HFFc6 (cell line): ENCODE data around the gene RASA3. TPM values are rescaled to one million over a fixed set of nuclear protein-coding genes. Genes with fewer than 3 reads are reported as not detected.

Experiments
- DNase-seq: peaks from one replicate; pipeline ENCODE4 v3.0.0-alpha.2; 2018
- H3K27ac Mint-ChIP-seq: 2 replicates; pipeline ENCODE4 v1.8.0; 2020; ENCODE audit warnings: mild to moderate bottlenecking, mixed read lengths
- H3K27me3 Mint-ChIP-seq: 2 replicates; pipeline ENCODE4 v1.8.0; 2021; ENCODE audit warnings: mild to moderate bottlenecking, moderate library complexity, mixed read lengths; ENCODE audit not compliant: insufficient read depth
- H3K36me3 Mint-ChIP-seq: 2 replicates; pipeline ENCODE4 v1.8.0; 2021; ENCODE audit warnings: low read depth, mixed read lengths
- H3K4me1 Mint-ChIP-seq: 2 replicates; pipeline ENCODE4 v1.8.0; 2020; ENCODE audit warnings: low read depth, mixed read lengths
- H3K4me3 Mint-ChIP-seq: 2 replicates; pipeline ENCODE4 v1.8.0; 2020; ENCODE audit warnings: mild to moderate bottlenecking, moderate library complexity, mixed read lengths
- H3K9me3 Mint-ChIP-seq: 2 replicates; pipeline ENCODE4 v1.8.0; 2020; ENCODE audit warnings: mild to moderate bottlenecking, mixed read lengths
- total RNA-seq, 6 experiments: library from RNA; stranded (reverse); fragmentation: NEBNext Ultra II Directional; extraction: Animal tissue kit (Norgen Biotek cat#: 25700); gene quantifications; 2 replicates in 1 of 6; 3 replicates in 5 of 6; pipeline ENCODE4 v1.2.3, GENCODE V29; 2021
- TF ChIP-seq, protein P1 (sequence below): fragments of 200-600 bp; sonication (generic); IDR thresholded peaks from 2 replicates; pipeline ENCODE4 v1.5.0; 2021; ENCODE audit warnings: antibody characterized with exemption, mild to moderate bottlenecking

The RASA3 gene
- total RNA-seq, 6 experiments from 2014 or later, result 31.6 to 37.6 (median 33.1) TPM

DNA sequence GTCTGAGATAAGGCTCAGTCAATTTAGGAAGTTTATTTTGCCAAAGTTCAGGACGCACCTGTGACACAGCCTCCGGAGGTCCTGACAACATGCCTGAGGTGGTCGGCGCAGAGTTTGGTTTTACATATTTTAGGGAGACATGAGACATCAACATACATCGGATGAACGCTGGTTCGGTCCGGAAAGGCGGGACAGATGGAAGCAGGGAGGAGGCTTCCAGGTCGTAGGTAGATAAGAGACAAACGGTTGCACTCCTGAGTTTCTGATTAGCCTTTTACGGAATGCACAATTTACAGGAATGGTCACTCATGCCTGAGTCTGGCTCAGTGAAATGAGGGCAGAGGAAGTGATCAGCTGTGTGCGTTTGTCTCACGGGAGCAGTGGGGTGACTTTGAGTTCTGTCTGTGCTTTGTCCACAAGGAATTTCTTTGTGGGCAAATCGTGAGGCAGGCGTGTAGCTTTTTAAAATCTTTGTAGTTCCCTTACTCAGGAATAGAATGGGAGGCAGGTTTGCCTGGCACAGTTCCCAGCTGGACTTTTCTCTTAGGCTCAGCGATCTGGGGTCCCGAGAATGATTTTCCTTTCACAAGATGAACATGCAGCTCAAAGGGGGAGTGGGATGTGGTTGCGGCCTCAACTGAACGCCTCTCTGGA is 194.8 kb downstream of the RASA3 start:
- H3K27ac Mint-ChIP-seq, result no peak overlapping the region
- no peak overlapping the region for H3K4me3 Mint-ChIP-seq

DNA sequence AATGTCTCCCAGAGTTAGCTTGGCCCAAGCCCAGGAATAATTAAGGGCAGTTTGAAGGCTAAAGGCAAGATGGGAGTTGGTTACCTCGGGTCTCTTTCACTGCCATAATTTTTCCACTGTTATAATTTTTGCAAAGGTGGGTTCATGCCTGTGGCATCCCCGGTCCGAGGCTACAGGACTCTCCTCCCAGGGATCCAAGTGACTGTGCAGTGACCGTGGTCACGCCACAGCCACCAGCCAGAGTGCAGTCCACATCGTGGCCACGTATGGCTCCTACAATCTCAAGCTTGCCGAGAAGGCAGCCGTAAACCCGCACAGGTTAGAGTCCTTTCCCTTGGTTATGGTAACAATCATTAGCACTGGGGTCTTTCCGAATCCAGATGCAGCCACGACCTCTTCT is 195.3 kb downstream of the RASA3 start:
- Mint-ChIP-seq H3K9me3 (no peaks in the 10 kb centered on the region), H3K4me3 (no peak overlapping the region), H3K27me3 (peaks cover 5% of the 10 kb centered on the region; the same call in 1 of the 2 replicates), H3K27ac (no peak overlapping the region), H3K36me3 (peaks cover 27% of the 10 kb centered on the region), H3K4me1 (peaks cover 13% of the 10 kb centered on the region; the same call in 1 of the 2 replicates)
- TF ChIP-seq, protein P1, sequence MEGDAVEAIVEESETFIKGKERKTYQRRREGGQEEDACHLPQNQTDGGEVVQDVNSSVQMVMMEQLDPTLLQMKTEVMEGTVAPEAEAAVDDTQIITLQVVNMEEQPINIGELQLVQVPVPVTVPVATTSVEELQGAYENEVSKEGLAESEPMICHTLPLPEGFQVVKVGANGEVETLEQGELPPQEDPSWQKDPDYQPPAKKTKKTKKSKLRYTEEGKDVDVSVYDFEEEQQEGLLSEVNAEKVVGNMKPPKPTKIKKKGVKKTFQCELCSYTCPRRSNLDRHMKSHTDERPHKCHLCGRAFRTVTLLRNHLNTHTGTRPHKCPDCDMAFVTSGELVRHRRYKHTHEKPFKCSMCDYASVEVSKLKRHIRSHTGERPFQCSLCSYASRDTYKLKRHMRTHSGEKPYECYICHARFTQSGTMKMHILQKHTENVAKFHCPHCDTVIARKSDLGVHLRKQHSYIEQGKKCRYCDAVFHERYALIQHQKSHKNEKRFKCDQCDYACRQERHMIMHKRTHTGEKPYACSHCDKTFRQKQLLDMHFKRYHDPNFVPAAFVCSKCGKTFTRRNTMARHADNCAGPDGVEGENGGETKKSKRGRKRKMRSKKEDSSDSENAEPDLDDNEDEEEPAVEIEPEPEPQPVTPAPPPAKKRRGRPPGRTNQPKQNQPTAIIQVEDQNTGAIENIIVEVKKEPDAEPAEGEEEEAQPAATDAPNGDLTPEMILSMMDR, result no peak
- no peak for DNase-seq

More for the DNA sequence above, 194.8 kb downstream of the RASA3 start:
- TF ChIP-seq, protein P1, result no peak
- Mint-ChIP-seq H3K27me3 (peaks cover 5% of the 10 kb centered on the region; the same call in 1 of the 2 replicates), H3K9me3 (no peaks in the 10 kb centered on the region), H3K4me1 (peaks cover 13% of the 10 kb centered on the region; the same call in 1 of the 2 replicates), H3K36me3 (peaks cover 27% of the 10 kb centered on the region)
- DNase-seq, result no peak

DNA sequence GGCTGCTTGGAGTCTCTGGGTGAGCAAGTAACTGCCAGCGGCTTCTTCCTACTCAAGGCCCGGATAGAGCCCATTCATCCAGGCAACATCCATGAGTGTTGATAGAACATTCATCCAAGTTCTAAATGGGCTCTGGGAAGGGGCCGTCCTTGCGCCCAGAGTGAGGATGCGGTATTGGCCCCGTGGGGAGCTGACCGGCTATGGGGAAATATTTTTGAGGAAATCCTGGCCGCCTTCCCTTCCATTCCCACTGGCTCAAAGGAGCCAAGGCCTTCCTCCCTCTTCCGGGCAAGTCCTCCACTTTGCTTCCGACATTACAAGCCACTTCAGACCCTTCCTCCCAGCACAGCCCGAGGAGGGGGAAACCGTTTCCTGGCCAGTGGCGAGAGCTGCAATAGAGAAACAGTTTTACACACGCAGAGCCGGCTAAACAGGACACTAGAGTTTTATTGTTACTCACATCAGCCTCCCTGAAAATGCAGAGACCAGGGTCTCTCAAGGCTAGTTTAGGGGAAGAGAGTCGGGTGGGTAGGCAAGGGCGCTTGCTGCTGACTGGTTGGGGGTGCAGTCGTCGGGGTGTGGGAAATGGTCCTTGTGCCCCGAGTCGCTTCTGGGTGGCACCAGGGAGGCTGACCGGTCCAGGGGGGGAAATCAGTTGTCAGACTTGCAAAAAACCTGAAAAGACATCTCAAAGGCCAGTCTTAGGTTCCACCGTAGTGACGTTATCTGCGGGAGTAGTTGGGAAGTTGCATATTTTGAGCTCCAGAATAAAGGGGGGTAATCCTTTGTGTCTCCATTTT is 196.1 kb downstream of the RASA3 start:
- no peak overlapping the region for H3K27ac Mint-ChIP-seq
- H3K4me1 Mint-ChIP-seq, result peaks cover 16% of the 10 kb centered on the region
- peaks cover 4% of the 10 kb centered on the region; the same call in 1 of the 2 replicates for H3K27me3 Mint-ChIP-seq
- TF ChIP-seq, protein P1, result no peak
- peaks cover 26% of the 10 kb centered on the region for H3K36me3 Mint-ChIP-seq
- no peak overlapping the region for H3K4me3 Mint-ChIP-seq
- no peaks in the 10 kb centered on the region for H3K9me3 Mint-ChIP-seq
- DNase-seq, result no peak

DNA sequence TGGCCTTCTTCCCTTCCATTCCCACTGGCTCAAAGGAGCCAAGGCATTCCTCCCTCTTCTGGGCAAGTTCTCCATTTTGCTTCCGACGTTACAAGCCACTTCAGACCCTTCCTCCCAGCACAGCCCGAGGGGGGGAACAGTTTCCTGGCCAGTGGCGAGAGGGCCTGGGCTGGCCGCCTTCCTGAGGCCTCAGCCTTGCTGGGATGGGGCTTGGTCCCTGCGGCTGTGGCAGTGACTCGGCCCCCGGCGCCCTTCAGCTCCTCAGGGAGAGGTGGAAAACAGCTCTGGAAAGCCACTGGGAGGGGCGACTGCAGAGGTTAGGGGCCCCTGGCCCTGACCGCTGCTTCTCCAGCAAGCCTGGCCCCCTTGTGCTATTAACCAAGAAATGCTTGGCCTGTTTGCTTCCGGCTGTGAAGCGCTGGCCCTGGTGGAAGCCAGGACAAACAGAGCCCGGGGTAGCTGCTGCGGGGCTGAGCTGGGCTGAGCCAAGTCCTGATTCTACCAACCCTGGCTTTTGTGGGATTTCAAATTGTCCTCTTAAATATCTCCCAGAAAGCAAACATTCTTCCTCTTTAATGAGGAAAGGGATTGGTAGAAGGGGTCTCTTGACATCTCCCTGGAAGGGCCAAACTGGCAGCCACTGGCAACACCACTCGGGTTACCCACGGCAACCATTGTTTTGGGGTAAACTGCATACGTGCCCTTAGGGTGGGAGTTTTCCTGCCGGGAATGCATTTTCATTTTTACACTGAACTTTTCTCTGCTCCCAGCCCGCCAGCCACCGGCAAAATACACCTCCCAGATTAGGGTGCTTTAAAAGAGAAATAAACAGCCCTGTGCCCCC is 197.2 kb downstream of the RASA3 start:
- TF ChIP-seq, protein P1, result no peak
- Mint-ChIP-seq H3K4me3 (no peak overlapping the region), H3K27me3 (peaks cover 4% of the 10 kb centered on the region; the same call in 1 of the 2 replicates), H3K9me3 (no peaks in the 10 kb centered on the region), H3K36me3 (peaks cover 26% of the 10 kb centered on the region), H3K4me1 (peaks cover 20% of the 10 kb centered on the region), H3K27ac (no peak overlapping the region)
- DNase-seq, result no peak

DNA sequence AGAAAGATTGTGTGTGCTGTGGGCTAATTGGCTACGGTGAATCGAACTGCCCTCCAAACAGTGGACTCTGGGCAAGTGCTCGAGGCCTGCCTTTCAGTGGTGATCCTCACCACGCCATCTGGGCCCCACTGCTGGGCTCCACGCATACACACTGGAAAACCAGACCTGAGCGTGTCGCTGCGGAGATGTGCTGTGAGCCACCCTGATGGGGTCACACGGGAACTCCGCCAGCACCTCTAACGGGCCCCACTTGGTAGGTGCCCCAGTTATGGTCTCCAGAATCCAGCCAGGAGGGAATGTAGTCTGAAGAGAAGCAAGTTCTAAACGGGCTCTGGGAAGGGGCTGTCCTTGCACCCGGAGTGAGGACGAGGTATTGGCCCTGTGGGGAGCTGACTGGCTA is 197.8 kb downstream of the RASA3 start:
- peaks cover 26% of the 10 kb centered on the region for H3K4me1 Mint-ChIP-seq
- DNase-seq, result no peak
- H3K27me3 Mint-ChIP-seq, result peaks cover 5% of the 10 kb centered on the region
- no peaks in the 10 kb centered on the region for H3K9me3 Mint-ChIP-seq
- TF ChIP-seq, protein P1, result no peak
- H3K4me3 Mint-ChIP-seq, result no peak overlapping the region
- H3K27ac Mint-ChIP-seq, result no peak overlapping the region
- peaks cover 26% of the 10 kb centered on the region for H3K36me3 Mint-ChIP-seq
